T-helper 17 cell (primary cell): ENCODE results near the gene MPV17. TPM values are rescaled to one million over a fixed set of nuclear protein-coding genes. Genes with fewer than 3 reads are reported as not detected.
A peak's percentile ranks its signal among the peaks of the same experiment; 100 is the strongest.
"Not testable (repeated sequence)": the region's sequence is repeated elsewhere in the genome, so short reads cannot be mapped to it uniquely, and the experiment has no call there.

Experiments used
- ATAC-seq: fragments of 150-1000 bp; cut with Tn5 transposase; 2 replicates; pipeline ENCODE4 v1.10.0; 2021; ENCODE audit warnings: mild to moderate bottlenecking, moderate library complexity
- DNase-seq, 3 donors: peaks; one replicate each; pipeline versions ENCODE4 v3.0.0 to v3.0.0-alpha.2; 2020 to 2021
- H3K9me3 ChIP-seq: one replicate; pipeline ENCODE4 v1.7.0; 2013; ENCODE audit warnings: low read length, mild to moderate bottlenecking; ENCODE audit not compliant: control insufficient read depth, poor library complexity, severe bottlenecking
- H3K27ac Mint-ChIP-seq: one replicate; pipeline ENCODE4 v1.8.0; 2022; ENCODE audit warnings: mild to moderate bottlenecking, moderate library complexity, mixed read lengths
- H3K27me3 Mint-ChIP-seq: one replicate; pipeline ENCODE4 v1.8.0; 2022; ENCODE audit warnings: mixed read lengths
- H3K36me3 Mint-ChIP-seq: one replicate; pipeline ENCODE4 v1.8.0; 2022; ENCODE audit warnings: low read depth, mixed read lengths
- H3K4me1 Mint-ChIP-seq: one replicate; pipeline ENCODE4 v1.8.0; 2022; ENCODE audit warnings: mild to moderate bottlenecking, mixed read lengths
- H3K4me3 Mint-ChIP-seq: one replicate; pipeline ENCODE4 v1.8.0; 2022; ENCODE audit warnings: mild to moderate bottlenecking, moderate library complexity, mixed read lengths
- total RNA-seq, 4 donors: library from RNA in 2 of 4; stranded (reverse) in 2 of 4; gene quantifications; one replicate each; pipeline ENCODE4 v1.2.3 and lab custom pipeline; 2022 to 2026

The MPV17 gene
- total RNA-seq, 2 donors from 2014 or later, result 46.5 to 48.6 TPM

DNA sequence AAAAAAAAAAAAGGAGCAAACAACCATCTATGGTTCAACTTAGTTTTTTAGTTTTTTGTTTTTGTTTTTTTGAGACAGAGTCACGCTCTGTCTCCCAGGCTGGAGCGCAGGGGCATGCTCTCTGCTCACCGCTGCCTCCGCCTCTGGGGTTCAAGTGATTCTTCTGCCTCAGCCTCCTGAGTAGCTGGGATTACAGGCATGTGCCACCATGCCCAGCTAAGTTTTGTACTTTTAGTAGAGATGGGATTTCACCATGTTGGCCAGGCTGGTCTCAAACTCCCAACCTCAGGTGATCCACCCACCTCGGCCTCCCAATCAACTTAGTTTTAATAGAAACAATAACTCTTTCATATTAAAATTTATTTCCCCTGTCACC, 30.5 kb upstream of the MPV17 start:
- ATAC-seq, H3K4me3 Mint-ChIP-seq, DNase-seq, H3K27me3 Mint-ChIP-seq, H3K9me3 ChIP-seq, H3K36me3 Mint-ChIP-seq: not testable (repeated sequence)
- Mint-ChIP-seq H3K27ac (peak overlapping the region; percentile 100), H3K4me1 (peaks cover 39% of the 10 kb centered on the region)

DNA sequence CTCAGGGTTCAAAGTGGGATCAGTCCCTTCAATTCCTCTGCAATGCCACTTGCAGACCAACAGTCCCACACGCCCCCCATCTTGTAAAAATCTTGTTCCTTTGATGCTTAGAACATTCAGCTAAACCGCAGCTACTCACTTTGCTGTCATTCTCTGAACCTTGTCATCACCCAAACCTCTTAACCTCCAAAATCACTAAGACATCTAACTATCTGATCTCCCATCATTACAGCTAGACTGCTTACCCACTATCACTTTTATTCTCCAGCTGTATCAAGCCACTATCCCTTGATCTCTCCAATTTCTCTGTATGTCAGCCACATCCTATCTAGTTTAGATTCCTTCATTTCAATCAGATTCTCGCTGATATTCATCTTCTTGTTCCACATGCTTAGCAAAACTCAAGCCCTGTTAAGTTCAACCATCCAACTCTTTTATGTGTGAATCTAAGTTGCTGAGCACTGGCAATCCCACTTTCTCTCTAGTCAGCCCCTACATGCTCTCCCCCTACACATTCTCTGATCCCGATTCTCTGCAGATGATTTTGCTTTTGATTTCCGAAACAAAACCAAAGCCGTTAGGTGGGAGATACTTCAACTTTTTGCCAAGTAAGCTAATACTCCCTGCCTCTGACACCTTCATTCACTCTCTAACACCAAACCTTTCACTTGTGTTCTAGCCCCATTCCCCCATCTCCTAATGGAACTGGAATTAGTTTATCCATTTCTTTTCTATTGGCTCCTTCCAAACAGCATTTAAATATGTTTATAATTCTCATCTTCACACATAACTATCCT, 29.1 kb upstream of the MPV17 start:
- H3K4me1 Mint-ChIP-seq, result peaks cover 41% of the 10 kb centered on the region
- no peak for ATAC-seq
- no peaks in the 10 kb centered on the region for H3K27me3 Mint-ChIP-seq
- no peak for DNase-seq
- H3K27ac Mint-ChIP-seq, result peak overlapping the region; percentile 93
- H3K9me3 ChIP-seq, result no peaks in the 10 kb centered on the region
- peak overlapping the region; percentile 15 for H3K4me3 Mint-ChIP-seq
- H3K36me3 Mint-ChIP-seq, result peaks cover 4% of the 10 kb centered on the region

DNA sequence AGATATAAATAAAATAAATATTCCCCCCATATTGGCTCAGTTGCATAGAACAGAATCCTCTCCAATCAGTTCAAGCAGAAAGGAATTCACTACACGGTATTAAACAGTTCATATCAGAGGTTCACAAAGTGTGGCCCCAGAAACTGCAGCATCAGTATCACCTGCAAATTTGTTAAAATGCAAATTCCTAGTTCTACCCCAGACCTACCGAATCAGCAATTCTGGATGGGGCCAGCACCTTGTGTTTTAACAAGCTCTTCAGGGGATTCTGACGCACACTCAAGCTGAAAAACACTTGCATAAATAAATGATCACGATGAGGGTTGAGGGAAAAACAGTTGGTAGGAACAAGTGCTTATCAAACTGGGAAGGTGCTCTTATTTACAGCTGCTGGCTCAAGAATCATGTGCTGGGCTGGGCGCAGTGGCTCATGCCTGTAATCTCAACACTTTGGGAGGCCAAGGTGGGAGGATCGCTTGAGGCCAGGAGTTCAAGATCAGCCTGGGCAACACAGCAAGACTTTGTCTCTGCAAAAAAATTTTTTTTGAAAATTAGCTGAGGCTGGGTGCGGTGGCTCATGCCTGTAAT, 27.3 kb upstream of the MPV17 start:
- DNase-seq, result no peak
- no peak for ATAC-seq
- H3K27ac Mint-ChIP-seq, result no peak overlapping the region
- H3K4me1 Mint-ChIP-seq, result peaks cover 30% of the 10 kb centered on the region
- no peaks in the 10 kb centered on the region for H3K27me3 Mint-ChIP-seq
- H3K36me3 Mint-ChIP-seq, result peaks cover 4% of the 10 kb centered on the region
- no peak overlapping the region for H3K4me3 Mint-ChIP-seq
- no peaks in the 10 kb centered on the region for H3K9me3 ChIP-seq

DNA sequence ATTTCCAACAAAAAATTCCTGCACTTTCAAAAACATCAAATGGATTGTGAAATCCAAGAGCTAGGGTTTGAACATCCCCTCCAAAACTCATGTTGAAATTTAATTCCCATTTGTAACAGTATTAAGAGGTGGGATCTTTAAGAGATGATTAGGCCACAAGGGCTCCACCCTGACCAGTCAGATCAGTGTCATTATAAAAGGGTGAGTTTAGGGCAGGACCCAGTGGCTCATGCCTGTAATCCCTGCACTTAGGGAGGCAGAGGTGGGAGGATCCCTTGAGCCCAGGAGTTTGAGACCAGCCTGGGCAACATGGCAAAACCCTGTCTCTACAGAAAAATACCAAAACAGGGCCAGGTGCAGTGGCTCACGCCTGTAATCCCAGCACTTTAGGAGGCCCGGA, 24.7 kb upstream of the MPV17 start:
- peak overlapping the region; percentile 51 for H3K27ac Mint-ChIP-seq
- peaks cover 4% of the 10 kb centered on the region for H3K36me3 Mint-ChIP-seq
- ATAC-seq, result no peak
- DNase-seq, result no peak
- no peak overlapping the region for H3K4me3 Mint-ChIP-seq
- H3K9me3 ChIP-seq, result no peaks in the 10 kb centered on the region
- H3K4me1 Mint-ChIP-seq, result peaks cover 31% of the 10 kb centered on the region
- H3K27me3 Mint-ChIP-seq, result no peaks in the 10 kb centered on the region

DNA sequence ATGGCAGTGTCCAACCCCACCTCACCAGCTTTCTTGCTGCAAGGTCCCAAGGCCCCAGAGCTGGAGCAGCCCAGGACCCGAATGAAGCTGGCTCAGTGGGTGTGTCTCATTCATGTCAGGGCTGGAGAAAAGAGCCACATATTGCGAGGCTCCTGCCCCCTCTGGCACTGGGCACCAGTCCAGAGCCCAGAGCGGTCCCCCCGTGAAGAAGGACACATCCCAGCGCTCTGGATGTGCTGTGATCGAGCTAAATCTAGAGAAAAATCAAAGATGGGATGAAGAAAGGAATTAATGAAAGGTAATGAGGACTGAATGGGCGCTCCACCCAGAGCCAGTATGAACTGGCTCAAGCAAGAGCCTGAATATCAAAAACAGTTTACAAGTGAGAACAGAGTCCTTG, 13.3 kb upstream of the MPV17 start:
- no peak overlapping the region for H3K4me3 Mint-ChIP-seq
- peaks cover 4% of the 10 kb centered on the region for H3K4me1 Mint-ChIP-seq
- H3K9me3 ChIP-seq, result no peaks in the 10 kb centered on the region
- H3K27ac Mint-ChIP-seq, result no peak overlapping the region
- H3K27me3 Mint-ChIP-seq, result no peaks in the 10 kb centered on the region
- H3K36me3 Mint-ChIP-seq, result peaks cover 14% of the 10 kb centered on the region
- DNase-seq (no peak), ATAC-seq (no peak)

DNA sequence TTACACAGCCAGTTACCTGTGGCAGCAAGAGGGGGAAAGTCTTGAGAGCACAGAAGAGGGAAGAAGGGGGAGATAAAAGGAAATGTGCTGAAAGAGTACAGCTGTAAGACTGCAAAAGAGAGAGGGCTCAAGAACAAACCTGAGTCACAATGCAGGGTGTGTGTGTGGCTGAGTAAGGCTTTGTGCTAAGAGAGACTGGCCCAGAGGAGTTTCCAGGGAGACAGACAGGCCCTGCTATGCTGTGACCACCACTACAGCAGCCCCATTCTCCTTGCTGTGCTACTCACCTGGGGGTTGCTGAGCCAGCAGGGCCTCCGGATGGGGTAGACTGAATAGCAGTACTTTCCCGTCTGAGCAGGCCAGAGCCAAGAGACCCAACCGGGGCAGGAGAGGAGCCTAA, 12.4 kb upstream of the MPV17 start:
- no peaks in the 10 kb centered on the region for H3K9me3 ChIP-seq
- Mint-ChIP-seq H3K27ac (no peak overlapping the region), H3K4me1 (peaks cover 2% of the 10 kb centered on the region), H3K27me3 (no peaks in the 10 kb centered on the region), H3K36me3 (peaks cover 14% of the 10 kb centered on the region), H3K4me3 (no peak overlapping the region)
- no peak for DNase-seq
- ATAC-seq, result no peak

DNA sequence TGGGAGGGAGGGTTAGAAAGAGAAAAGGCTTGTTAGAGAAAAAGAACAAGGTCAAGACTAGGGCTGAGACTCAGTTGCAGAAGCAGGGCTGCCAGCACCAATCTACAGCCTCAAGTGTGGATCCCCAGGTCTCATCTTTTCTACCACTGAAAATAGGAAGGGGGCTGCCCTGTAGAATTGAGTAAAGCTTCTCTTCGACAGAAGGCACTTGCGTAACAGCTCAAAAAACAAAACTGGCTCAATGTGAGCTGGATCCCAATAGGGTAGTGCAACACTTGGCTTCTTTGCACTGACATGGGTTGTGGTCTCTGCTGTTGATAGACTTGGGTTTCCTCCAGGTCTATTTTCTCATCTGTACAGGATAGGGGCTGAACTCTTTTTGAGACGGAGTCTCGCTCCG, 1.8 kb upstream of the MPV17 start:
- no peak for ATAC-seq
- H3K9me3 ChIP-seq, result no peaks in the 10 kb centered on the region
- Mint-ChIP-seq H3K27me3 (no peaks in the 10 kb centered on the region), H3K4me1 (peaks cover 20% of the 10 kb centered on the region), H3K27ac (peak overlapping the region; percentile 99), H3K36me3 (peaks cover 14% of the 10 kb centered on the region), H3K4me3 (no peak overlapping the region)
- no peak for DNase-seq

DNA sequence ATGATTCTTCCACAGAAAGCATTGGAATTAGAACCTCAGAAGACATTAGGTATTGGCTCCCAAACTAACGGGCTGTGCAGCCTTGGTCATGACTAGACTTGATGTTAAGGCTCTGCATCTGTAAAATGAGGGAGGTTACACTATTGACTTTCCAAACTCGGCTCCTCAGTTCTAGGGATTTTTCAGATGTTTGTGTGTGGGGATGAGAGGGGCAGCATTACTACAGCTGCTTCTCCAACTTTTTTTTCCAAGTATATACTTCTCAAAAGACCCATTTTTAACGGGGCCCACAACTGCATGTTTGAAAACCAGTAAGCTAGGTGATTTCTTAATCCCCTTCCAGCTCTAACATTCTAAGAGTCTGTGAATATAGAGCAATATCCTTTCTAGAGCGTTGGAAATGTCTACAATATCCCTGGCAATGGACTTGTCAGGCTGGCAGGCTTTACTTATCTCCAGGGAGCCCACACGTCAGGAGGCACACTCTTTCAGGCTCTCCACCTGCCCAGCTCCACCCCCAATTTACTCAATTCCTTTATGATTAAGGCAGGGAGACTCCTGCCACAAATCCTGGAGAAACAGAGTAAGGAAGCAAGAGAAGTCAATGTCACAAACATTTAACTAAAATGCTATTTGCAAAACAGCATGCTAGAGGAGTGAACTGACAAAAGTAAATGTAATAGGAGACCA, 844 bp upstream of the MPV17 start:
- peak; percentile 2 for ATAC-seq
- DNase-seq, result no peak
- Mint-ChIP-seq H3K36me3 (peaks cover 14% of the 10 kb centered on the region), H3K4me1 (peaks cover 20% of the 10 kb centered on the region), H3K4me3 (peak overlapping the region; percentile 98), H3K27me3 (no peaks in the 10 kb centered on the region), H3K27ac (peak overlapping the region; percentile 99)
- H3K9me3 ChIP-seq, result no peaks in the 10 kb centered on the region

DNA sequence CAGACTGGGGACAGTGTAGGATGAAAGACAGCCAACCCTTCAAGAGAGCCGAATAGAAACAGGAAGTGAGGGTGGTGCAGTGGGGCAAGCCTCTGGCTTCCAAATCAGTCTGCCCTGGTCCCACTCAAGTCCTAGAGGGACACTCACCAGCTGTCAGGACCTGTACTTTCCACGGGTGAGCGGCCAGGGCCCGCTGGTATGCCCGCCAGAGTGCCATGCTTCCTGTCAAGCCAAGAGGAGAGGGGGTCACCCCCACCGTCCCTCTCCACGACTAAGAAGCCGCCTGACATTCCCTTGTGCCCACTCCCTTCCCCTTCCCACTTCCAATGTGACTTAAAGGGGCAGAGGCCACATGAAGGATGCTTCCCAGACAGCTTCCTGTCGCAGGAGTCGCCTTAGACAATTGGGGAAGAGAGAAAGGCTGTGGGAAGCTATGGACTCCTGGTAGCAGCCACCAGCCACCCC, 564 bp downstream of the MPV17 start:
- peaks cover 5% of the 10 kb centered on the region for H3K36me3 Mint-ChIP-seq
- H3K27ac Mint-ChIP-seq, result peak overlapping the region; percentile 99
- ATAC-seq, result peak; percentile 13
- peaks cover 20% of the 10 kb centered on the region for H3K4me1 Mint-ChIP-seq
- H3K9me3 ChIP-seq, result no peaks in the 10 kb centered on the region
- no peaks in the 10 kb centered on the region for H3K27me3 Mint-ChIP-seq
- peak overlapping the region; percentile 98 for H3K4me3 Mint-ChIP-seq
- DNase-seq, result no peak

DNA sequence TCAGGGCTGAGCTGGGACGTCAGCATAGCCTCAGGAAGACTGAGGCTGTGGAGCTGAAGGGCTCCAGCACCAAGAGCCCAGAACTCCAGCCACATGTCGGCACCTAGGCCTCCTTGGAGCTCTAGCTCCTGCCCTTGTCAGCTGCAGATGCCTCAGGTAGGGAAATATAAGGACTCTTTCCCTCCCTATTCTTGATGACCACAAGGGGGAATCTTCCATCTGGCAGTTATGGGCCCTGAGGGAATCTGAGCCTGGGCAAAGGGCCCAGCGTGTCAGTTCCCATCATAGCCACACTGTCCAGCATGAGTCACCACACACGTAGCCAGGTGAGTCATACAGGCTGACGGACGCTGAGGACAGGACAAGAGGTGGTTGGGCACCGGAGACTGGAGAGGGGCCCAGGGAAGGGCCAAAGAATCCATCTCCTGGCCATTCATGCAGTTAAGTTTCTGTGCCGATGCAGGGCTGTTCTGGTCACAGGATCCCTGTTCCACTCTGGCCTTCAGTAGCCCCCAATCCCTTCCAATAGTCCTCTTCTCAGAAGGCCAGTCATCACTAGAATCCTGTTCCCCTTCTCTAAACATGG, 1.8 kb downstream of the MPV17 start:
- H3K4me1 Mint-ChIP-seq, result peaks cover 16% of the 10 kb centered on the region
- no peak overlapping the region for H3K4me3 Mint-ChIP-seq
- H3K27ac Mint-ChIP-seq, result no peak overlapping the region

DNA sequence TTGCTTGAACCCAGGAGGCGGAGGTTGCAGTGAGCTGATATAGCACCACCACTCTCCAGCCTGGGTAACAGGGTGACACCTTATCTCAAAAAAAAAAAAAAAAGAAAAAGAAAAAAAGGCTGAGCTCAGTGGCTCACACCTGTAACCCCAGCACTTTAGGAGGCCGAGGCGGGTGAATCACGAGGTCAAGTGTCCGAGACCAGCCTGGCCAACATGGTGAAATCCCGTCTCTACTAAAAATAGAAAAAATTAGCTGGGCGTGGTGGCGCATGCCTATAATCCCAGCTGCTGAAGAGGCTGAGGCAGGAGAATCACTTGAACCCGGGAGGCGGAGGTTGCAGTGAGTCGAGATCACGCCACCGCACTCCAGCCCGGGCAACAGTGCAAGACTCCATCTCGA, 3.1 kb downstream of the MPV17 start:
- not testable (repeated sequence) for ATAC-seq

More for the DNA sequence above, 1.8 kb downstream of the MPV17 start:
- ATAC-seq (no peak), DNase-seq (no peak)
- no peaks in the 10 kb centered on the region for H3K36me3 Mint-ChIP-seq
- no peaks in the 10 kb centered on the region for H3K9me3 ChIP-seq
- H3K27me3 Mint-ChIP-seq, result no peaks in the 10 kb centered on the region

DNA sequence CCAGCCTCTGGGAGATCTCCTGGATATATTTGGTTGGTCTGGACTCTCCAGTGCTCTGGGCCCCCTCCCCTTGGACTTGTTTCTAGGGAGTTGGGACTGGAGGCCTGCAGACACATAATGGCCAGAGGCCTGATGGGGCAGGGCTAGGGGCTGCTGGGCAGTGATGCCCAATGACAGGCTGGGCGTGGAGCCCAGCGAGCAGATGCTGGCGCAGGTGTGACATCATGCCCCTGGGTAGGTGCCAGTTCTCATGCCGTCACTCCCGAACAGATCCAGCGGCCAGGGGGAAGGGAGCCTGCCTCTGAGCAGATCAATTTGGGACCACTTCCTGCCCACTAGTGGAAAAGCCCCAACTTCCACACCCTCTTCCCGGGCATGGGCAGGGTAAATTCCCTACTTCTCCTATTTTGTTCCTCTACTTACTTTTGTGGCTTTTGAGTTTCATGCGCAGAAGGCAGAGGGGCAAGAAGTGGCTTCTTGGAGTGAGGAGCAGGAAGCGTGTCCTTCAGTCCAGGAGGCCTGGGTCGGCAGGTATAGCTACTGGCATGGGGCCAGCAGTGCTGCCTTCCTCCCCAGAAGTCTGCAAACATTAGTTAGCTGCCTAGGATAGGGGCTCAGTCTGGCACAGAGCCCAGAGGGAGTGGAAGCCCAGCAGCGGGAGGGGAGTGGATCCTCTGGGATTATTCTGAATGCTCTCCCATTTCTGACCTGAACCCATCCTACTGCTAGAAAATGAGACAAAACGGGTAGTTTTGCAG, 6.1 kb downstream of the MPV17 start:
- ATAC-seq, result no peak
- Mint-ChIP-seq H3K27ac (no peak overlapping the region), H3K4me1 (peaks cover 5% of the 10 kb centered on the region), H3K4me3 (no peak overlapping the region), H3K36me3 (peaks cover 2% of the 10 kb centered on the region), H3K27me3 (no peaks in the 10 kb centered on the region)
- H3K9me3 ChIP-seq, result no peaks in the 10 kb centered on the region
- no peak for DNase-seq

More for the DNA sequence above, 3.1 kb downstream of the MPV17 start:
- not testable (repeated sequence) for H3K9me3 ChIP-seq, H3K27ac Mint-ChIP-seq, H3K4me3 Mint-ChIP-seq, H3K27me3 Mint-ChIP-seq, H3K36me3 Mint-ChIP-seq, DNase-seq
- peaks cover 16% of the 10 kb centered on the region for H3K4me1 Mint-ChIP-seq

DNA sequence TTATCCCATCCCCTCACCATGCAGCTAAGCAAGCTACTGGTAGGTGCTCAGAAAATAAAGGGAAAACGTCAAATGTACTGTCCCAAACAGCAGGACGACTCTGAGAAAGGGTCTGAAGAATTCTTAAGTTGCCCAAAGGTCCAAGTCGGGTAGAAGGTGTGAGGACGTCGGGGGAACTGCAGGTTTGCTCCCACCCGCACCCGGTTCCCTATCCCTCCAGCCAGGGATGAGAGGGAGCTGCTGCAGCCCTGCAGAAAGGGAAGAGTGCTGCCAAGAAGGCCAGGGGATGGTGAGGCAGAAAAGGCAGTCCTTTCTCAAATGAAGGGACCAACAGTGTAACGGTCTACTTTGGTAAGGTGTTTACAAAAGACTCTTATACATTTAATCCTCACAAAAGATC, 7.8 kb downstream of the MPV17 start:
- Mint-ChIP-seq H3K36me3 (peaks cover 7% of the 10 kb centered on the region), H3K4me3 (no peak overlapping the region), H3K27ac (no peak overlapping the region), H3K27me3 (no peaks in the 10 kb centered on the region), H3K4me1 (no peaks in the 10 kb centered on the region)
- DNase-seq (no peak), ATAC-seq (no peak)
- H3K9me3 ChIP-seq, result no peaks in the 10 kb centered on the region
